HG03108 (cell line): ENCODE results near the gene SERPINE2.

Experiments
- ATAC-seq: cut with Tn5 transposase; IDR thresholded peaks from one replicate; pipeline ENCODE4 v1.9.1; 2021; ENCODE audit warnings: moderate library complexity; ENCODE audit not compliant: unreplicated experiment

Gene SERPINE2, protein sequence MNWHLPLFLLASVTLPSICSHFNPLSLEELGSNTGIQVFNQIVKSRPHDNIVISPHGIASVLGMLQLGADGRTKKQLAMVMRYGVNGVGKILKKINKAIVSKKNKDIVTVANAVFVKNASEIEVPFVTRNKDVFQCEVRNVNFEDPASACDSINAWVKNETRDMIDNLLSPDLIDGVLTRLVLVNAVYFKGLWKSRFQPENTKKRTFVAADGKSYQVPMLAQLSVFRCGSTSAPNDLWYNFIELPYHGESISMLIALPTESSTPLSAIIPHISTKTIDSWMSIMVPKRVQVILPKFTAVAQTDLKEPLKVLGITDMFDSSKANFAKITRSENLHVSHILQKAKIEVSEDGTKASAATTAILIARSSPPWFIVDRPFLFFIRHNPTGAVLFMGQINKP

DNA sequence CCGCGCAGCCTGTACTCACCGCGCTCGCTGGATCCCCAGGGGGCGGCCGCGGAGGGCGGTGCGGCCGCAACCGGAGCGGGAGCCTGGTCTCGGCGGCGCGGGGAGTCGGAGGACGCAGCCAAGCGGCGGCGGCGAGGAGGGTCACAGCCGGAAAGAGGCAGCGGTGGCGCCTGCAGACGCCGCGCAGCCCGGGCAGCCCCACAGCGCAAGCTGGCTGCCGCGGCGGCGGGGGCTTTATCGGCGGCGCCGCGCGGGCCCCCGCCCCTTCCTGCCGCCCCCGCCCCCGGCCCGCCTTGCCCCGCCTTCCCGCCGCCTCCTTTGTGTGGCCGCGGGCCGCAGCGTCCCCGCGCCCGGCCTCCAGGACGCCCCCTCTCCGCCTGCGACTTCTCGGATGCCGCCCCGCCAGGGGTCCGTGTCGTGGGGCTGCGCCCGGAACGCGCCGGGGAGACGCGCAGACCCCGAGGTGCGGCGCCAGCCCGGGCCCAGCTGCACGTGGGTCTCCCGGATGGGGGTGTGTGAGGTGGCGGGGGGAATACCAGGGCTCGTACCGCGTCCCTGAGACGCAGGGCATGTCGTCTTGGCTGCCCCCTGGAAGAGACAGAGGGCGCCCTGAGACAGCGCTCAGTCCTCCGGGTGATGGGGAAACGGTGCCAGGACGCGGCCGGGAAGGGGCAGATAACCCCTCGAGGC is at the start of gene SERPINE2:
TSS of gene SERPINE2 (minus strand) at position 207 of the 690 bp plus-strand sequence. CDS start 37,386 bp downstream, outside the sequence.
- ATAC-seq = peak; percentile 72

GRCh38 chr2:224086226-224086914 is 47.3 kb upstream of the SERPINE2 start:
- ATAC-seq = no peak

DNA sequence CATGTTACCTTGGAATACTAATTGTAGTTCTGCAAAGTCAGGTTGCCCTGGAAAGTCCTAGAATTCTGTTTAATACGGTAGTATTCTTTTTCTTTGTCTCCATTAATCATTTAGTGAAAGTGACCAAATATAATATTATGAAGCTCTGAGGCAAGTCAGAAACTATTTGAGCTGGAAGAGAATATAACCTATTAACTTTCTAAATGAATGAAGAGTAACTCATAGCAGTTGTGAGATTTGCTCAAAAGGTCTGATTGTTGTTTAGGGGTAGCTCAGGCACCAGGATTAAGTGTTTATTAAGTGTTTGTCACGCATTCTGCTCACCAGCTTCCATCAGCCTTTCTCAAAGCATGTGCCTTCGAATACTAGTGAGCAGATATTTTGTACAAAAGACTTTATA is 46.7 kb upstream of the SERPINE2 start:
- ATAC-seq = no peak

GRCh38 chr2:224085246-224085645 is 46.2 kb upstream of the SERPINE2 start:
- ATAC-seq = no peak

GRCh38 chr2:224084266-224084892 is 45.3 kb upstream of the SERPINE2 start:
- no peak for ATAC-seq

DNA sequence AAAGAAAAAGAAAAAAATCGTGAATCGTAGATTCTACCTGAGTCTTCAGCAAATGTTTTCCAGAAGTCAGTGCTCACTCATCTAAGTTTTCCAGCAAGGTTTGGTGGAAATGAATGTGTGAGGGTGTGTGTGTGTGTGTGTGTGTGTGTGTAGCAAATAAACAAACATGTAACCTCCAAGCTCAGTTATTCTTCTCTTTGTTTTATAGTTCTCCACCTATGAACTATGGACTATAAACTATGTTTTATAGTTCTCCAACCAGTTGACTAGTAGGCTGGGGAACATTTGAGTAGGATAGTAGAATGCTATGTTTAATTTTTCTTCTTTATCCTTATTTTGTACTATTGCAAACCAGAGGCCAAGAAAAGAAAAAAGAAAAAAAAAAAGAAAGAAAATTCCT is 44.6 kb upstream of the SERPINE2 start:
- ATAC-seq = no peak

- ATAC-seq = no peak
Measured at GRCh38 chr2:224078656-224079055, 39.6 kb upstream of the SERPINE2 start.

GRCh38 chr2:224077773-224078507 is 38.9 kb upstream of the SERPINE2 start:
- ATAC-seq = no peak

DNA sequence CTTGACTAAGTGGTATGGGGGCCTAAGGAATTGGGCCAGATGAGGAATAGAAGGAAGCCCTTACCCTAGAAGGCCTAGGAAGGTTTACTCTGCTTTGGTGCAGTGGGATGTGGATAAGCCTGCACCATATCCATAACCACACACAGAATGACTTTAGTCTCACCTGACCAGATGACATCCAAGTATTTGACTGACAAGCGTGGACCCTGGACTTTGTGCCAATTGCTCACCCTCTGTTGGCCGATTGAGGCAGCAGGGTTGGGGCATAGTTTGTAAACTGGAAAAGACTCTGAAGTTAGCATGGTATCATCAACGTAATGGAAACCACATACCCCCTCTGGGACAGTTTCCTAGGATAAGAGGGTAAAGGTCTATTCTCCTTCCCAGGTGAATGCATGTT is 36.5 kb upstream of the SERPINE2 start:
- no peak for ATAC-seq

DNA sequence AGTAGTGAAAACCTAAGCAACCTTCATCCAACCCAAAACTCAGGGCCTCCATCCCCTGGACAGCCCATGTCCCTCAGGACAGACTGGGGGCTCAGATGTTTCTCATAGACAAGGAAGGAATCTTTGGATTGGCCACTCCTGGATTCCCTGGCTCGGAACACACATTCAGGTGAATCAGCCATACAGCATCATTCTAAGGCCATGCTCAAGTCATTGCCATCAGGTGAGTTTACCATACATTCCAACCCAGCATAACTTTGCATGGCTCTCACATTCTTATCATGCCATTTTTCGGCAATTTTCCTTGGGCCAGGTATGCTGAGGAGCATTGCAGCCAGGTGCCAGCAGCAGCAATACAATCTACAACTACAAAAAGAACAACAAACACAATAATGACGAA is 34.6 kb upstream of the SERPINE2 start:
- ATAC-seq = no peak

- ATAC-seq = no peak
Measured at GRCh38 chr2:224072541-224073188, 33.6 kb upstream of the SERPINE2 start.

- ATAC-seq = no peak
Measured at GRCh38 chr2:224069172-224069571, 30.1 kb upstream of the SERPINE2 start.

DNA sequence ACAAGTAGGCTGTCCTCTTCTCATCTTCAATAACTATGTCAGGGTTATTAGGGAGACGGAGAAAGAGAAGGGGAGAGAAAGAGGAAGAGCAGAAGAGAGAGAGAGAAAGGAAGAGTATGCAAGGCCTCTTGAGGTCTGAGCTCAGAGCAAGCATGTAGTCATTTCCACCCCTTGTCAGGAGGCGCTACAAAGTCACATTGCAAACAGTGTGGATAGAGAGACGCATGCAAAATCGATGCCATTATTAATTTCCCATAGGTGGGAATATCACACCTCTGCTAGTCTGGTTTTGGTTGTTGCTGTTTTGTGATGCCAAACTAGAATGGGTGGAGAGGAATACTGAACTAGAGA is 24.2 kb upstream of the SERPINE2 start:
- peak; percentile 43 for ATAC-seq

- peak; percentile 82 for ATAC-seq
Measured at GRCh38 chr2:224062481-224063297, 23.6 kb upstream of the SERPINE2 start.

DNA sequence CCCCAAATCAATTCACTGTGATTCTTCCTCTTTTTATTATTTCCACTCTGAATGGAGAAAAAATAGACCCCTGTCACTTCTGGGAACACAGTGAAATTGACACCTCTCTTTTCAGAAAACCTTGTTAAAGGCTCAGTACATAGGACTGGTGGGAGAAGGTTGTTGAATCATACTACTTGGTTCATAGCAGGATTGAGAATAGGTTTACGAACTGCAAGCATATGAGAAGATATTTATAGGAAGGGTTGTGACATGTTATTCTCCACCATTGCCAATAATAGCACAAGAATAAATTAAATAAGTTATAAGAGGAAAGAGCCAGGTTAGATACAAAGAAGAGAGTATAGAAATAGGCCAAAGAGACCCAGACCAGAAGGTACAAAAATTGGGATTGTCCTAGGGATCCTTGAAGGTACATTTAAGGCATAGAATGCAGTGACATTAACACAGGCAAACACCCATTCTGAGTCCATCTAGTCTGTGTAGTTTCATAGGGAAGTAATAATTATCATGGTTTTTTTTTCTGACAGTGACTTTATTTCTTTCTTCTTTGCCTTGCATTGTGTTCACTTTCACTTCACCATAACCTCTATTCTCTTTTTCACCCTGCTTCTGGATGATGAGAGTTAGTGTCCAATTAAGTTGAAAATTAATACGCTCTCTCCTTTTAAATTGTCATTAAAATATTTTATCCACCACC is 21.8 kb upstream of the SERPINE2 start:
- ATAC-seq = no peak

- ATAC-seq = no peak
Measured at GRCh38 chr2:224059178-224059577, 20.1 kb upstream of the SERPINE2 start.

GRCh38 chr2:224058048-224058775 is 19.1 kb upstream of the SERPINE2 start:
- ATAC-seq = no peak

- ATAC-seq = no peak
Measured at GRCh38 chr2:224056889-224057288, 17.8 kb upstream of the SERPINE2 start.
